Neural progenitor cell (in vitro differentiated cells): ENCODE results near the gene SFMBT2. TPM values are rescaled to one million over a fixed set of nuclear protein-coding genes. Genes with fewer than 3 reads are reported as not detected.

Experiments used
- DNase-seq: peaks from one replicate; pipeline ENCODE4 v3.0.0-alpha.2; 2016; ENCODE audit warnings: low spot score
- H2AFZ ChIP-seq: fragments of 200-600 bp; sonication (generic); replicated peaks from 2 replicates; pipeline ENCODE4 v1.6.1; 2016; ENCODE audit warnings: antibody characterized with exemption
- H3F3A ChIP-seq: fragments of 200-600 bp; sonication (generic); 2 replicates; pipeline ENCODE4 v1.6.1; 2016; ENCODE audit warnings: antibody characterized with exemption, low read depth
- H3K27ac ChIP-seq: fragments of 200-600 bp; sonication (generic); 2 replicates; pipeline ENCODE4 v1.5.1; 2016; ENCODE audit warnings: mild to moderate bottlenecking
- H3K27me3 ChIP-seq: fragments of 200-600 bp; sonication (generic); 2 replicates; pipeline ENCODE4 v1.6.1; 2016; ENCODE audit warnings: mild to moderate bottlenecking, moderate library complexity
- H3K36me3 ChIP-seq: fragments of 200-600 bp; sonication (generic); 2 replicates; pipeline ENCODE4 v1.5.1; 2016
- H3K4me1 ChIP-seq: fragments of 200-600 bp; sonication (generic); 2 replicates; pipeline ENCODE4 v1.6.1; 2016; ENCODE audit warnings: mixed run types
- H3K4me2 ChIP-seq: fragments of 200-600 bp; sonication (generic); 2 replicates; pipeline ENCODE4 v1.6.1; 2016
- H3K4me3 ChIP-seq: fragments of 200-600 bp; sonication (generic); 2 replicates; pipeline ENCODE4 v1.5.1; 2016
- H3K79me2 ChIP-seq: fragments of 200-600 bp; sonication (generic); 2 replicates; pipeline ENCODE4 v1.6.1; 2016; ENCODE audit warnings: low read depth
- H3K9ac ChIP-seq: fragments of 200-600 bp; sonication (generic); 2 replicates; pipeline ENCODE4 v1.6.1; 2016
- H3K9me3 ChIP-seq: fragments of 200-600 bp; sonication (generic); 2 replicates; pipeline ENCODE4 v1.5.1; 2016; ENCODE audit warnings: low read depth
- H4K20me1 ChIP-seq: fragments of 200-600 bp; sonication (generic); 2 replicates; pipeline ENCODE4 v1.6.1; 2016; ENCODE audit warnings: low read depth
- H3K27ac Mint-ChIP-seq: 3 replicates; pipeline ENCODE4 v1.8.0; 2021; ENCODE audit warnings: mixed read lengths
- H3K27me3 Mint-ChIP-seq: 2 replicates; pipeline ENCODE4 v1.8.0; 2022; ENCODE audit warnings: low read depth, mild to moderate bottlenecking, inconsistent platforms, moderate library complexity, mixed read lengths; ENCODE audit not compliant: insufficient read depth
- H3K36me3 Mint-ChIP-seq: 3 replicates; pipeline ENCODE4 v1.8.0; 2021; ENCODE audit warnings: mixed read lengths
- H3K4me1 Mint-ChIP-seq: 3 replicates; pipeline ENCODE4 v1.8.0; 2021; ENCODE audit warnings: mixed read lengths
- H3K4me3 Mint-ChIP-seq: 3 replicates; pipeline ENCODE4 v1.8.0; 2021; ENCODE audit warnings: mild to moderate bottlenecking, moderate library complexity, mixed read lengths
- H3K9me3 Mint-ChIP-seq: 3 replicates; pipeline ENCODE4 v1.8.0; 2020; ENCODE audit warnings: mixed read lengths
- CTCF ChIP-seq: fragments of 200-600 bp; sonication (generic); IDR thresholded peaks from 2 replicates; pipeline ENCODE4 v1.5.1; 2017; ENCODE audit warnings: antibody characterized with exemption, mild to moderate bottlenecking
- EZH2 ChIP-seq: fragments of 200-600 bp; sonication (generic); IDR thresholded peaks from 2 replicates; pipeline ENCODE4 v1.6.1; 2017; ENCODE audit warnings: antibody characterized with exemption, mild to moderate bottlenecking, moderate library complexity
- EZH2phosphoT487 ChIP-seq: fragments of 200-600 bp; sonication (generic); IDR thresholded peaks from 2 replicates; pipeline ENCODE4 v1.6.1; 2017; ENCODE audit warnings: antibody characterized with exemption
- total RNA-seq: library from RNA; depleted of rRNA; stranded (reverse); fragments of >200 nt; gene quantifications from 2 replicates; pipeline ENCODE4 v1.2.3, GENCODE V29; 2015; ENCODE audit warnings: low replicate concordance

The SFMBT2 gene
- total RNA-seq, 1 donor from 2014 or later, result 1.8 TPM

DNA sequence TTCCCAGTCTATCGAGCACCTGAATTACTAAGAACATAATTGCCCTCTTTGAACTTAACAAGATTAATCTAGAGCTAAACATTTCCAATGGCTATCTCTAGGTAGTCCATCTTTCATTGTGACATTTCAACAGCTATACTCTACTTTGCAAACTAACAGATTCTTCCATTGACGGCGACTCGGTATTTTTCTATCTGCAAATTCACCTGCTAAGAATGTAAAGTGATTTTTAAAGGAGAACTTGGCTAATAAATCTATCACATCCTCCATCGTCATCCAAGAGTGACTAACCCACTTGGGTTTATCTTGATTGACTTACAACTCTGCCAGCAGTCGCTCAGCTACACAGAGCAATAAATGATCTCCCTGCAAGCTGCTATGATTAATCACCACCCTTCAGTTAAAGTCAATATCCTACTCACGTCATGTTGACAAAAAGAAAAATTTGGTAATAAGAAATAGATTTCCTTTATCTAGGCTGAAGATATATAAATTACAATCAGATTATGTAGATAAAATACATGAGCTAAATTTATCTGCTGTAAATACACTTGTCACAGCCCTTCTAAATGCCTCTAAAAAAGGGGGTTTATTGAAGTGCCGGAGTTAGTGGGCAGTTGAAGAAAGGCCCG, 99.5 kb downstream of the SFMBT2 start:
- no peaks in the 10 kb centered on the region for H3K79me2 ChIP-seq
- H3K4me2 ChIP-seq, result no peak overlapping the region
- no peaks in the 10 kb centered on the region for H4K20me1 ChIP-seq
- no peaks in the 10 kb centered on the region for H3K4me1 ChIP-seq
- no peak overlapping the region for H3K27ac ChIP-seq
- H2AFZ ChIP-seq, result no peak overlapping the region
- no peaks in the 10 kb centered on the region for H3K36me3 ChIP-seq
- no peaks in the 10 kb centered on the region for H3K27me3 ChIP-seq
- Mint-ChIP-seq H3K27me3 (no peaks in the 10 kb centered on the region), H3K4me3 (no peak overlapping the region), H3K9me3 (peaks cover 11% of the 10 kb centered on the region), H3K4me1 (no peaks in the 10 kb centered on the region), H3K36me3 (peaks cover 4% of the 10 kb centered on the region), H3K27ac (no peak overlapping the region)
- TF ChIP-seq CTCF (no peak), EZH2phosphoT487 (no peak)
- no peak for DNase-seq
- no peaks in the 10 kb centered on the region for H3F3A ChIP-seq
- H3K9me3 ChIP-seq, result no peaks in the 10 kb centered on the region
- H3K9ac ChIP-seq, result no peak overlapping the region
- no peak overlapping the region for H3K4me3 ChIP-seq

- Histone ChIP-seq H3K4me1 (no peaks in the 10 kb centered on the region), H3K79me2 (no peaks in the 10 kb centered on the region), H3K9ac (no peak overlapping the region), H3F3A (no peaks in the 10 kb centered on the region), H3K4me2 (no peak overlapping the region), H3K27me3 (no peaks in the 10 kb centered on the region), H4K20me1 (no peaks in the 10 kb centered on the region), H3K36me3 (no peaks in the 10 kb centered on the region), H3K27ac (no peak overlapping the region), H3K9me3 (no peaks in the 10 kb centered on the region), H2AFZ (no peak overlapping the region), H3K4me3 (no peak overlapping the region)
- Mint-ChIP-seq H3K4me3 (no peak overlapping the region), H3K27me3 (no peaks in the 10 kb centered on the region), H3K36me3 (peaks cover 4% of the 10 kb centered on the region), H3K27ac (no peak overlapping the region), H3K4me1 (no peaks in the 10 kb centered on the region), H3K9me3 (peaks cover 11% of the 10 kb centered on the region)
- TF ChIP-seq EZH2phosphoT487 (no peak), CTCF (no peak), EZH2 (no peak)
- DNase-seq, result no peak
Observed at GRCh38 chr10:7310076-7310475, 100.8 kb downstream of the SFMBT2 start.

DNA sequence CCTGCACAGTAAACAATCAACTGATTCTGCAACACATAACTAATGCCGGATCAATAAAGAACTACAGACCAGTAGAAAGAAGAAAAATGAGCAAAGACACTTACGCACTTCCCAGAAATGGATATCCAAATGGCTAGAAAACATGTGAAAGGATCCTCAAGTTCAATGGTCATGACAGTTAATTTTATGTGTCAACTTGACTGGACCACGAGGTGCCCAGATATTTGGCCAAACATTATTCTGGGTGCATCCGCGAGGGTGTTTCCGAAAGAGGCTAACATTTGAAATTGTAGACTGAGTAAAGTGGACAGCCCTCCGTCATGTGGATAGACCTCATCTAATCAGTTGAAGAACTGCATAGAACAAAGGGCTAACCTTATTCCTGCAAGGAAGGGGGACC, 102.0 kb downstream of the SFMBT2 start:
- Mint-ChIP-seq H3K4me3 (no peak overlapping the region), H3K27me3 (no peaks in the 10 kb centered on the region), H3K36me3 (peaks cover 4% of the 10 kb centered on the region), H3K9me3 (peaks cover 11% of the 10 kb centered on the region), H3K4me1 (no peaks in the 10 kb centered on the region), H3K27ac (peak overlapping the region; percentile 34)
- Histone ChIP-seq H3K79me2 (no peaks in the 10 kb centered on the region), H3K27me3 (no peaks in the 10 kb centered on the region), H4K20me1 (no peaks in the 10 kb centered on the region), H3F3A (no peaks in the 10 kb centered on the region), H3K27ac (no peak overlapping the region), H3K36me3 (no peaks in the 10 kb centered on the region), H2AFZ (no peak overlapping the region), H3K4me2 (no peak overlapping the region), H3K4me3 (no peak overlapping the region), H3K9ac (no peak overlapping the region), H3K9me3 (no peaks in the 10 kb centered on the region), H3K4me1 (no peaks in the 10 kb centered on the region)
- TF ChIP-seq EZH2, result no peak
- TF ChIP-seq EZH2phosphoT487, result no peak
- TF ChIP-seq CTCF, result no peak
- no peak for DNase-seq
